ENCODE measurements around the gene TXN.

GRCh38 chr9:110224583-110224982 lies 31.7 kb downstream of the TXN start:
- TF ChIP-seq EZH2phosphoT487 (IDR thresholded peaks at IDR 0.05; ENCODE audit: insufficient read depth, low read depth) (no peak), EZH2 (IDR thresholded peaks at IDR 0.05; ENCODE audit: insufficient read depth, poor library complexity, severe bottlenecking) (no peak)

All from GM23248 (cell line).